ENCODE results near the gene TMEM182. TPM values are rescaled to one million over a fixed set of nuclear protein-coding genes. Genes with fewer than 3 reads are reported as not detected.
A peak's percentile ranks its signal among the peaks of the same experiment; 100 is the strongest.

The TMEM182 gene
- total and polyA plus RNA-seq, 7 experiments from 2014 or later: 3.4 to 9.0 (median 5.4) TPM

DNA sequence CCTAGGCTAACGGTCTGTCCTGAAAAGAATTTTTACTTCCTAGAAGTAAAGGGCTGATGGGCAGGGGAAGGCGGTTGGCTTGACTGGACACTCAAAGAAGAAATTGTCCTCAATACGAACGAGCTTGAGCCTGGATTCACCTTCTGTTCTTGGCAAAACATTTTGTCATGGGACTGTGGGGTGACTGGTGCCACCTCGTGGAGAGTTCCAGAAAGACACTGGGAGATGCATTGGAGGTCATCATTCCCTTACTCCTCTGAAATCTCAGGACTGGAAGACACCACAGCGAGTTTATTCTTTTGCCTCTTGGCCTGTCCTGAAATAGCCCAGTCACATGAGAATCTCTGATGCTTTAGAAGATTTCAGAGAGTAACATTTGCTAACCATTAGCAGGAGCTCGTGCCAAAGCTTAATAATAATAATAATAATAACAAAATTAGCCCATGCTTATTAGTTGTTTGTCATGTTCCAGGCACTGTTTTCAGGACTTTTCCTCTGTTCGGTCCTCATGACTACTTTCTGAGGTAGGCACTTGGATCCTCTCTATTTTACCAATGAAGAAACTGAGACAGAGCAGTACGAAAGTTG, 44.5 kb downstream of the TMEM182 start:
- H3K27me3 ChIP-seq (ENCODE audit: control insufficient read depth in 2 of 2, insufficient read depth in 2 of 2, low read length in 2 of 2): no peaks in the 10 kb centered on the region
- H3K27ac Mint-ChIP-seq: no peak overlapping the region
- H3K27me3 Mint-ChIP-seq: peaks cover 0 to 8% (median 0%) of the 10 kb centered on the region in 5 donors
- ChIA-PET POLR2A (no interaction called here), CTCF (interaction anchor here (0.8 kb wide), 1 partner anchor 9 kb away, joined by 4 read pairs; no protein-coding TSS in a partner anchor)
- peaks cover 9 to 23% (median 20%) of the 10 kb centered on the region in 7 donors for H3K4me1 Mint-ChIP-seq
- ATAC-seq (peak; percentile 63), DNase-seq (peak in 5 of 9 donors; percentile 5 to 41 (median 14))
- H3K4me1 ChIP-seq (ENCODE audit: control insufficient read depth in 2 of 2, insufficient read depth in 2 of 2, low read length in 2 of 2): peaks cover 7 to 8% of the 10 kb centered on the region in 2 donors
- no peak overlapping the region for H3K27ac ChIP-seq (ENCODE audit: low read depth, low read length)
- H3K4me3 ChIP-seq (ENCODE audit: low read length): no peak overlapping the region
- H3K36me3 Mint-ChIP-seq: peaks cover 10 to 35% (median 23%) of the 10 kb centered on the region in 5 donors
- intact Hi-C loops (cut with micrococcal nuclease): loop anchor here (1.0 to 2.0 kb wide), 2 partner anchors 53 to 334 kb away; partner anchors contain the start of gene SLC9A4 (in 2 of the 2)
- no peaks in the 10 kb centered on the region for H3K36me3 ChIP-seq (ENCODE audit: control insufficient read depth in 2 of 3, insufficient read depth in 3 of 3, low read length in 3 of 3)
- H3K4me3 Mint-ChIP-seq: no peak overlapping the region
- peaks cover 0 to 22% (median 17%) of the 10 kb centered on the region in 11 donors for H3K9me3 Mint-ChIP-seq
- H3K9me3 ChIP-seq (ENCODE audit: control insufficient read depth in 2 of 3, low read length in 3 of 3): peaks cover 0 to 17% (median 2%) of the 10 kb centered on the region in 3 experiments

DNA sequence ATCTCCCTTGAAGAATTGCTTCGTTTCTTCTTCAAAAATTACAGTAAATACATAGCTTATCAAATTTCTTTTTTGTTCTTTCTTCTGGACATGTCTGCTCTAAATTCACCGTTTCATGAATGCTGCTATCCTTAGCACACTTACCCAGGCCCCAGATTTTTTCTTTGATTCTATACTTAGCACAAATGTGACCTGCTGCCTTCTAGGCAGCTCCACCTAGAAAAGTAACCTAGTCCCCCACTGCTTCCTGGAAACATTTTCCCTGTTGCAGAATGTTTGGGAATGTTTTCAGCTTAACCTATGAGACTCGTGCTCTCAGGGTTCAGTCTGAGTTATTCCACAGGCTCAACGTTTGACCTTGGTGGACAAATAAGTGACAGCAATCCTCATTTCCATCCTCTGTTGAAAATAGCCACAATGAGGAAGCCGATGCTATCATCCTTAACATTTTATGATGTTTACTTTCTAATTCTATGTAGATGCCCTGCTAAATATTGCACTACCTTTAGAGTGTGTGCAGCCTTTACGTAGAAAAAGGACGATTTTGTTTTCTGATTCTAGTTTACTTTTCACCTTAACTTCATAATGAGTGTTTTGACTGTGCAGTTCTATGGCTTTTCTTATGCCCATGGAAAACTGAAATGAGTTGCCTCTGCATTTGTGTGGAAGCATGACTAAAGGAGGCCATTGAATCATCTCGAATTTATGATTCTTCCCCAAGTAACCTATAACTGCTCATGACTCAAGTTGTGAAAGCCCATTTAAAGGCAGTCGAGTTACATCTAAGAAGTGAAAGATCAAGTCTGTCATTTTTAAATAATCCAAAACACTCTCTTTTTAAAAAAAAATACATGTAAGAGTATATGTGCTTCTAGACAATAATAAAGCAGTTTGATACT, 47.7 kb downstream of the TMEM182 start:
- Mint-ChIP-seq H3K9me3 (peaks cover 0 to 4% (median 0%) of the 10 kb centered on the region in 11 donors), H3K36me3 (peaks cover 0 to 29% (median 16%) of the 10 kb centered on the region in 5 donors), H3K27ac (no peak overlapping the region), H3K4me1 (peaks cover 0 to 3% (median 0%) of the 10 kb centered on the region in 7 donors), H3K27me3 (peaks cover 0 to 8% (median 0%) of the 10 kb centered on the region in 5 donors), H3K4me3 (no peak overlapping the region)
- Histone ChIP-seq H3K27ac (ENCODE audit: low read depth, low read length) (no peak overlapping the region), H3K4me3 (ENCODE audit: low read length) (no peak overlapping the region), H3K9me3 (ENCODE audit: control insufficient read depth in 2 of 3, low read length in 3 of 3) (no peaks in the 10 kb centered on the region), H3K4me1 (ENCODE audit: control insufficient read depth in 2 of 2, insufficient read depth in 2 of 2, low read length in 2 of 2) (no peaks in the 10 kb centered on the region), H3K36me3 (ENCODE audit: control insufficient read depth in 2 of 3, insufficient read depth in 3 of 3, low read length in 3 of 3) (no peaks in the 10 kb centered on the region), H3K27me3 (ENCODE audit: control insufficient read depth in 2 of 2, insufficient read depth in 2 of 2, low read length in 2 of 2) (no peaks in the 10 kb centered on the region)
- intact Hi-C loops (cut with micrococcal nuclease): no loop called here
- DNase-seq: no peak
- POLR2A ChIA-PET: no interaction called here
- no peak for ATAC-seq
- CTCF ChIA-PET: no interaction called here

GRCh38 chr2:102815285-102815684, 53.5 kb downstream of the TMEM182 start:
- Histone ChIP-seq H3K36me3 (ENCODE audit: control insufficient read depth in 2 of 3, insufficient read depth in 3 of 3, low read length in 3 of 3) (no peaks in the 10 kb centered on the region), H3K27me3 (ENCODE audit: control insufficient read depth in 2 of 2, insufficient read depth in 2 of 2, low read length in 2 of 2) (no peaks in the 10 kb centered on the region), H3K27ac (ENCODE audit: low read depth, low read length) (no peak overlapping the region), H3K4me3 (ENCODE audit: low read length) (no peak overlapping the region), H3K9me3 (ENCODE audit: control insufficient read depth in 2 of 3, low read length in 3 of 3) (no peaks in the 10 kb centered on the region), H3K4me1 (ENCODE audit: control insufficient read depth in 2 of 2, insufficient read depth in 2 of 2, low read length in 2 of 2) (no peaks in the 10 kb centered on the region)
- DNase-seq: no peak
- POLR2A ChIA-PET: no interaction called here
- no peaks in the 10 kb centered on the region for H3K27me3 Mint-ChIP-seq
- intact Hi-C loops (cut with micrococcal nuclease): no loop called here
- H3K27ac Mint-ChIP-seq: no peak overlapping the region
- no peak for ATAC-seq
- H3K9me3 Mint-ChIP-seq: peaks cover 0 to 4% (median 0%) of the 10 kb centered on the region in 11 donors
- CTCF ChIA-PET: no interaction called here
- no peaks in the 10 kb centered on the region for H3K4me1 Mint-ChIP-seq
- H3K4me3 Mint-ChIP-seq: no peak overlapping the region
- H3K36me3 Mint-ChIP-seq: peaks cover 0 to 40% (median 9%) of the 10 kb centered on the region in 5 donors

DNA sequence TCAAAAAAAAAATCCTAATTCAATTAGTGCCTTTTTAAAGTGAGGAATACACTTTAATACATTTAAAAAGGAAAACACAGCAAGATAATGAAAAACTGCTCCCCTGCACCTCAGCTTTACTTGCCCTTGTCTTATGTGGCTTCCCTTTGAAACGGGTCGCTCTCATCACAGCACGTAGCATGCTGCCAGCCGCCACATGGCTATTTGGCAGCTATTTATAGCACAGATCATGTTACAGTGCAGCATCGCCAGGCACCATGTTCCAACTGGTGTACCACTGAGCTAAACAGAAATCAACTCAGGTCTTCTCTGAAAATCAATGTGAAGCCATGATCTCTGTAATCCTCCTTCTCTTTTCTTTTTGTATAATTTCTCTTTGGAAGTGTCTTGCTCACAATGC, 65.1 kb downstream of the TMEM182 start:
- Mint-ChIP-seq H3K27me3 (no peaks in the 10 kb centered on the region), H3K9me3 (peaks cover 0 to 5% (median 0%) of the 10 kb centered on the region in 11 donors), H3K4me1 (no peaks in the 10 kb centered on the region), H3K36me3 (peaks cover 0 to 9% (median 6%) of the 10 kb centered on the region in 5 donors), H3K4me3 (no peak overlapping the region), H3K27ac (no peak overlapping the region)
- Histone ChIP-seq H3K27ac (ENCODE audit: low read depth, low read length) (no peak overlapping the region), H3K4me3 (ENCODE audit: low read length) (no peak overlapping the region), H3K27me3 (ENCODE audit: control insufficient read depth in 2 of 2, insufficient read depth in 2 of 2, low read length in 2 of 2) (no peaks in the 10 kb centered on the region), H3K9me3 (ENCODE audit: control insufficient read depth in 2 of 3, low read length in 3 of 3) (no peaks in the 10 kb centered on the region), H3K36me3 (ENCODE audit: control insufficient read depth in 2 of 3, insufficient read depth in 3 of 3, low read length in 3 of 3) (no peaks in the 10 kb centered on the region), H3K4me1 (ENCODE audit: control insufficient read depth in 2 of 2, insufficient read depth in 2 of 2, low read length in 2 of 2) (no peaks in the 10 kb centered on the region)
- ChIA-PET CTCF (interaction anchor here (1.2 kb wide), 1 partner anchor 10 kb away, joined by 5 read pairs; no protein-coding TSS in a partner anchor), POLR2A (interaction anchor here (0.8 kb wide), 1 partner anchor 13 kb away, joined by 4 read pairs; no protein-coding TSS in a partner anchor)
- no peak for ATAC-seq
- intact Hi-C loops (cut with micrococcal nuclease): no loop called here
- DNase-seq: no peak

GRCh38 chr2:102832789-102833188, 71.0 kb downstream of the TMEM182 start:
- Mint-ChIP-seq H3K36me3 (peaks cover 0 to 7% (median 0%) of the 10 kb centered on the region in 5 donors), H3K27me3 (no peaks in the 10 kb centered on the region), H3K4me1 (no peaks in the 10 kb centered on the region), H3K4me3 (no peak overlapping the region), H3K27ac (no peak overlapping the region), H3K9me3 (no peaks in the 10 kb centered on the region)
- ChIA-PET CTCF (no interaction called here), POLR2A (no interaction called here)
- no peak overlapping the region for H3K27ac ChIP-seq (ENCODE audit: low read depth, low read length)
- no peaks in the 10 kb centered on the region for H3K36me3 ChIP-seq (ENCODE audit: control insufficient read depth in 2 of 3, insufficient read depth in 3 of 3, low read length in 3 of 3)
- H3K27me3 ChIP-seq (ENCODE audit: control insufficient read depth in 2 of 2, insufficient read depth in 2 of 2, low read length in 2 of 2): no peaks in the 10 kb centered on the region
- DNase-seq (no peak), ATAC-seq (no peak)
- no peaks in the 10 kb centered on the region for H3K4me1 ChIP-seq (ENCODE audit: control insufficient read depth in 2 of 2, insufficient read depth in 2 of 2, low read length in 2 of 2)
- intact Hi-C loops (cut with micrococcal nuclease): no loop called here
- no peak overlapping the region for H3K4me3 ChIP-seq (ENCODE audit: low read length)
- H3K9me3 ChIP-seq (ENCODE audit: control insufficient read depth in 2 of 3, low read length in 3 of 3): no peaks in the 10 kb centered on the region

GRCh38 chr2:102834523-102835273, 72.9 kb downstream of the TMEM182 start:
- Mint-ChIP-seq H3K4me3 (no peak overlapping the region), H3K9me3 (no peaks in the 10 kb centered on the region), H3K4me1 (no peaks in the 10 kb centered on the region), H3K27me3 (no peaks in the 10 kb centered on the region), H3K36me3 (peaks cover 0 to 7% (median 0%) of the 10 kb centered on the region in 5 donors), H3K27ac (no peak overlapping the region)
- Histone ChIP-seq H3K4me3 (ENCODE audit: low read length) (no peak overlapping the region), H3K4me1 (ENCODE audit: control insufficient read depth in 2 of 2, insufficient read depth in 2 of 2, low read length in 2 of 2) (no peaks in the 10 kb centered on the region), H3K27me3 (ENCODE audit: control insufficient read depth in 2 of 2, insufficient read depth in 2 of 2, low read length in 2 of 2) (no peaks in the 10 kb centered on the region), H3K27ac (ENCODE audit: low read depth, low read length) (no peak overlapping the region), H3K9me3 (ENCODE audit: control insufficient read depth in 2 of 3, low read length in 3 of 3) (no peaks in the 10 kb centered on the region), H3K36me3 (ENCODE audit: control insufficient read depth in 2 of 3, insufficient read depth in 3 of 3, low read length in 3 of 3) (no peaks in the 10 kb centered on the region)
- ATAC-seq (no peak), DNase-seq (no peak)
- intact Hi-C loops (cut with micrococcal nuclease): no loop called here
- POLR2A ChIA-PET: no interaction called here
- CTCF ChIA-PET: no interaction called here

Measured in naive thymus-derived CD4-positive, alpha-beta T cell (primary cell).